DLD1 (cell line): ENCODE data around the gene FRMD4A.

Source experiments
- in situ Hi-C: cut with HindIII; loops from 2 replicates; pipeline ENCODE4 v1.10.0; 2017; ENCODE audit warnings: low sequenced_read_pairs

Gene FRMD4A

DNA sequence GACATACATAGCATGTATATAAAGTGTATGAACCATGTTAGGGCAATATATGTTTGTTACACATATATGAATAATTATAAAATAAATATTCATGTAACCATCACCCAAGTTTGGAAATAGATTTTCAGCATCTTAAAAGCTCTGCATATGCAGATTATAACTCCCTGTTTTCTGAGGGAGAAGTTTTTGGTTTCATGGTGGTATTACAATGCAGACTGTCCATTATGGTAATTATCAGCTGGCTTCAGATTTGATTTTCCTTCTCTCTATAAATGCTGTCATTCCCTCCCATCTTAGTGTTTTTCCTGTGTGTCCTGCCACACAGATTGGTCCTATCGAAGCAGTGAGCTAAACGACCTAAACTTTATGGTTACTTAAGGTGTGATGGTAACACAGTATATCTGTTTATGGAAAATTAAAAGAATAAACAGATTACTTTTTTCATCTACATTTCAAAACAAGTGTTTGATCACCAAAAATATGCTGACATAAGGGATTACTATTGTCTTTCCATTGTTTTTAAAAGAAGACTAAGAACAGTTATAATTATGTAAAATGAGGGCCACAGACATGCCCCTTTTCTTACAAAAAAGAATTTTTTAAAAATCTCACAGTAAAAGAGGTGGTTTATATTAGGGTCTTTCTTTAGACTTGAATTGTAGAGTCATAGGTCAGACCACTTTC, 726.2 kb downstream of the FRMD4A start:
- in situ Hi-C loops = no loop called here

DNA sequence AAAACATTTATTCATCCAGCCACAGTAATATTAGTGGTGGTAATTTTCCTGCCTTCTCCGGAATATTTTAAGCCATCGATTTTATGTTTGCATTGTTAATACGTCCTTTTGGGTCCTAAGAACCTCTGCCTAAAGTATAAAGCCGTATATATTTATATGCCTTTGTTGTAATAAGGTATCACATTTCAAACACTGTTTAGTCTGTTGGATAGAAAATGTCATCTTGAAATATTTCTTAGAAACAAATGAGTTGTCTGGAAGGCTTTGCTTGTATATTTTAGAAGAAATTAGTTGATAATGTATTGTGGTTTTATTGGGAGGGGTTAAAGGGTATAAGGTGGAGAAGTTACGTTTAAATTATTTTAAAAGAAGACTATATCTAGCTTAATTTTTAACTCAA, 732.8 kb downstream of the FRMD4A start:
- in situ Hi-C loops = no loop called here

DNA sequence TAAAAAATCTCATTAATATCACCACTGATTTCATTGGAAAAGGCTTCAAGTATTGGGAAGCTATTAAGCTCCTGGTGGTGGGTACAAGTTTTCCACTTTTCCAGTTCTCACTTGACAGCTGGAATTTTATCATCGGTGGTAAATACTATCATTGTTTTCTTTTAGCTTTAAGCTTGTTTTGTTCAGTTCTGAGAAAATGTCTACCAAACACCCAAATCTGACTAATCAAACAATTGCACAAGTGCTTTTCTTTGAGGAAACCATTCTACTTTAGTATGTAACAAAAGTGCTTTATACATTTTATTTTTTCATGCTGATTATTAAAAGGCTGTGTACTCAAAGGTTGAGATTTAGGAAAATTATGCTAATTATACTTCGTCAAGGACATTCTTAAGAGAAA, 736.1 kb downstream of the FRMD4A start:
- in situ Hi-C loops = no loop called here
